Body of pancreas (tissue), 4 donors: ENCODE results near the gene CANT1.

Experiments
- POLR2A ChIP-seq, 3 donors: fragments of 450-650 bp; IDR thresholded peaks; one replicate each; pipeline ENCODE4 v1.6.1; 2016; ENCODE audit warnings: antibody characterized with exemption in 3 of 3, mild to moderate bottlenecking in 2 of 3
- TF ChIP-seq, protein P1 (sequence below), 7 experiments: fragments of 450-650 bp in 4 of 7; fragments of 200-600 bp in 3 of 7; sonication (generic) in 3 of 7; IDR thresholded peaks; one replicate each; pipeline ENCODE4 v1.5.1; 2016 to 2019; ENCODE audit warnings: antibody characterized with exemption in 7 of 7

DNA sequence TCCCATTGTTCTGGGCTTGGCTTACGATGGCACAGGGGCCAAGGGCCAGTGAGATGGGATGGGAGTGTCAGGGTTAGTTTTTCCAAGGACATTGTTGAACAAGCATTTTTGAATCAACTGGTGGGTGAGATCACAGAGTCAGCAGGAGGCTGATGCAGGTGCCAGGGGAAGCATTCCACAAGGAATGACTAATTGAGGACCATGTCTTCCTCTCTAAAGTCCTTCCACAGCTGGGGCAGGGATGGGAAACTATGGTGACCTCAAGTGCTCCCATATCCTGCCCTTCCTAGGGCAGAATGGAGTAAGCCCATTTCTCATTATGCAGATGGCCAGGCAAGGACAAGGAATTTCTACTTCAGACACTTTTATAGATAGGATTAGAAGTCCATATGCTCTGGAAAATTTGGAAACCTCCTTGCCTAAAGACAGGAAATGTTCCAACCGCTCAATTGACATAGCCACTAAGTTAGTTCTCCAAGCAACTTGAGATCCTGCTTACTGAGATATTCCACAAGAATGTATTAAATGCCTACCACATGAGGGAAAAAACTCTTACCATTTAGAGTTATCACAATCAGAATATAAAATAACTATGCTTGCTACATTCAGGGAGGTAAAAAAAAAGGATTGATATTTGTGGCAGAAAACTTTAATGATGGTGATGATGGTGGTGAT lies 43.8 kb upstream of the CANT1 start:
- TF ChIP-seq, protein P1, sequence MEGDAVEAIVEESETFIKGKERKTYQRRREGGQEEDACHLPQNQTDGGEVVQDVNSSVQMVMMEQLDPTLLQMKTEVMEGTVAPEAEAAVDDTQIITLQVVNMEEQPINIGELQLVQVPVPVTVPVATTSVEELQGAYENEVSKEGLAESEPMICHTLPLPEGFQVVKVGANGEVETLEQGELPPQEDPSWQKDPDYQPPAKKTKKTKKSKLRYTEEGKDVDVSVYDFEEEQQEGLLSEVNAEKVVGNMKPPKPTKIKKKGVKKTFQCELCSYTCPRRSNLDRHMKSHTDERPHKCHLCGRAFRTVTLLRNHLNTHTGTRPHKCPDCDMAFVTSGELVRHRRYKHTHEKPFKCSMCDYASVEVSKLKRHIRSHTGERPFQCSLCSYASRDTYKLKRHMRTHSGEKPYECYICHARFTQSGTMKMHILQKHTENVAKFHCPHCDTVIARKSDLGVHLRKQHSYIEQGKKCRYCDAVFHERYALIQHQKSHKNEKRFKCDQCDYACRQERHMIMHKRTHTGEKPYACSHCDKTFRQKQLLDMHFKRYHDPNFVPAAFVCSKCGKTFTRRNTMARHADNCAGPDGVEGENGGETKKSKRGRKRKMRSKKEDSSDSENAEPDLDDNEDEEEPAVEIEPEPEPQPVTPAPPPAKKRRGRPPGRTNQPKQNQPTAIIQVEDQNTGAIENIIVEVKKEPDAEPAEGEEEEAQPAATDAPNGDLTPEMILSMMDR (IDR thresholded peaks at IDR 0.05): no peak
- TF ChIP-seq POLR2A (IDR thresholded peaks at IDR 0.05): no peak
